GM19468 (cell line): ENCODE results near the gene FAM219A.
"Not testable (repeated sequence)": the region's sequence is repeated elsewhere in the genome, so short reads cannot be mapped to it uniquely, and the experiment has no call there.

Source experiments
- ATAC-seq: cut with Tn5 transposase; IDR thresholded peaks from one replicate; pipeline ENCODE4 v1.9.1; 2021; ENCODE audit warnings: mild to moderate bottlenecking, moderate library complexity, moderate number of reproducible peaks; ENCODE audit not compliant: unreplicated experiment; ENCODE audit errors: extremely low read depth

FAM219A gene

DNA sequence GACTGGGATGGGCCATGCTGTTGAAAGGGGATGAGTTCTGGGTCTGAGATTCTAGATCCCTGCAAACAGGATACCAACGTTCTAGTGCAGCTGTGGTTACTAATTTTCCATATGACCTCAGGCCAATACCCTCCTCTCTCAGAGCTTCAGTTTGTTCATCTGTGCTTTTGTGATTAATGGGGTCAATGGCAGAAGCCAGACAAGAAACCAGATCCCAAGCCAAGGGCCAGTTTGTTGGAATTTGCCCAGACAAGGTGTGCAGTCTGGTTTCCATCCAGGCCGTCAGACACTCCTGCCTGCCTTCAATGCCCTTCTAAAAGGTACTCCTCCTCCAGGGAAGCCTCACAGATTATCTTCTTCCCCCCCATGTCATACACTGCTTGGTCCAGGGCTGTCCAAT is 93.1 kb downstream of the FAM219A start:
- ATAC-seq, result no peak

DNA sequence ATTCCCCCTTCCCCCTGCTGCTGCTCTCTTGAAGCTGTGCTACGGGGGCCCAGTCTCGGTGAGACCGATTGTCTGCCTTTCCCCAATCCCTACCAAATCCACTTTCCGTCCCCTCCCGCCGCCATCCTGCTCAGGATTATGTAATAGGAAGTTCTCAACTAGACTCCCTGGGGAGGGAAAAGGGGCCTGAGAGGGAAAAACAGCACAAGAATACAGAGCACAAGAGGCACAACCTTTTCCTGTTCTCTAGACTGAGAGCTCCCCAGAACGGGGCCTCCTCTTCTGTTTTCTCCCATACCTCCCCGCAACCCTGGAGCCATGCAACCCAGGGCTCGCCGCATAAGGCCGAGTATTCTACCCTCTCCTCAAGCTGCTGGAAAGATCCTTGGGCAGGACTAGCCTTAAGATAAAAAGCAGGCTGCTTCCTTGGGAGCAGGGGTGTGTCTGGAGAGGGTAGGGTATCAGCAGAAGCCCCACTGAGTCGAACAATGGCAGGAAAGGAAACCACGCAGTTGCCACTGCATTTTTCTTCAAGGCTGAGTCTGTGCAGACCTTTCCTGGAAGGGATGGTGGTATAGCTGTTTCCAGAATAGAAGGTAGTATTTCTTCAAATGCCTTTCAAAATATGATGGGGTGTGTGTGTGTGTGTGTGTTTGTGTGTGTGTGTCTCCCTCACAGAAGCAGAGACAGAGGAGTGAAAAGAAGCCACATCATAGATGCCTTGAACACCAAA is 94.6 kb downstream of the FAM219A start:
- ATAC-seq, result no peak

- no peak for ATAC-seq
These were observed 95.7 kb downstream of the FAM219A start for GRCh38 chr9:34362614-34363214.

DNA sequence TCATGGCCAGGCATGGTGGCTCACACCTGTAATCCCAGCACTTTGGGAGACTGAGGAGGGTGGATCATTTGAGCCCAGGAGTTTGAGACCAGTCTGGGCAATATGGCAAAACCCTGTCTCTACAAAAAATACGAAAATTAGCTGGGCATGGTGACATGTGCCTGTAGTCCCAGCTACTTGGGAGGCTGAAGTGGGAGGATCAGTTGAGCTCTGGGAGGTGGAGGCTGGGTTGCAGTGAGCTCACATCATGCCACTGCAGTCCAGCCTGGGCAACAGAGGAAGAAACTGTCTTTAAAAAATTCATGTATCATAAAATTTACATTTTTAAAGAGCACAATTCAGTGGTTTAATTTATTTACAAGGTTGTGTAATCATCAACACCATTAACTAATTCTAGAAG is 105.4 kb downstream of the FAM219A start:
- not testable (repeated sequence) for ATAC-seq

DNA sequence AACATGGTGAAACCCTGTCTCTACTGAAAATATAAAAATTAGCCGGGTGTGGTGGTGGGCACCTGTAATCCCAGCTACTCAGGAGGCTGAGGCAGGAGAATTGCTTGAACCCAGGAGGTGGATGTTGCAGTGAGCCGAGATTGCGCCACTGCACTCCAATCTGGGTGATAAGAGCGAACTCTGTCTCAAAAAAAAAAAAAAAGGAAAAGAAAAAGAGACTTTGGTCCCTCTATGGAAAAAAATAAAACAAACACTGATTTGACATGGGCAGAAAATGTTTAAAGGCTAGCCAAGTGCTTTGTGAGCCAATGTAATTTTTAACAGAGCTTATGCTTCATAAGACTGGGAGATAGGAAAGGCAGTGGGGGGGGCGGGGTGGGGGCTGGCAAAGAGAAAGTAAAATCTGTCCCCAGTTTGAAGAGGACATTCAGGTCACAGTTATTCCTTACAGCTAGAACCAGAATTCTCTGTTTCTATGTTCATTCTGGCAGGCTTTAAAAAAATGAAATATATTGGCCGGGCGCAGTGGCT is 106.2 kb downstream of the FAM219A start:
- not testable (repeated sequence) for ATAC-seq

DNA sequence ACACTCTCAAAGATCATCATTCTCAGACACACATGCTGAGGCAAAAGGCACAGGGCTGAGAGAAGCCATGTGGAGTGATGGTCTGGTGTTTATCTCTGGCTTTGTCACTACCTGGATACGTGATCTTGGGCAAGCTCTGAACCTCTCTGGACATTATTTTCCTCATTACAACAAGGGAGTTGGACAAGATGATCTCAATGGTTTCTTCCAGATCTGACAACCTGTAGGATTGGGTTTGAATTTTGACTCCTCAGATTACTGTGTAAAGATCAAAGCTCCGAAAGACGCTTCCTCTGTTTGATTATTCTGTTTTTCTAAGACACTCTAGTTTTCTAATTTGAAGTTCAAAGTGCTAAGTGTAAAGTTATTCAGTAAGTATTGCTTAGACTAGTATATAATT is 109.0 kb downstream of the FAM219A start:
- no peak for ATAC-seq
